ENCODE measurements around the gene DIP2C. TPM values are rescaled to one million over a fixed set of nuclear protein-coding genes. Genes with fewer than 3 reads are reported as not detected.
"Not testable (repeated sequence)": the region's sequence is repeated elsewhere in the genome, so short reads cannot be mapped to it uniquely, and the experiment has no call there.

Gene DIP2C
- total RNA-seq, 2 donors from 2014 or later, result 21.1 to 23.8 TPM

DNA sequence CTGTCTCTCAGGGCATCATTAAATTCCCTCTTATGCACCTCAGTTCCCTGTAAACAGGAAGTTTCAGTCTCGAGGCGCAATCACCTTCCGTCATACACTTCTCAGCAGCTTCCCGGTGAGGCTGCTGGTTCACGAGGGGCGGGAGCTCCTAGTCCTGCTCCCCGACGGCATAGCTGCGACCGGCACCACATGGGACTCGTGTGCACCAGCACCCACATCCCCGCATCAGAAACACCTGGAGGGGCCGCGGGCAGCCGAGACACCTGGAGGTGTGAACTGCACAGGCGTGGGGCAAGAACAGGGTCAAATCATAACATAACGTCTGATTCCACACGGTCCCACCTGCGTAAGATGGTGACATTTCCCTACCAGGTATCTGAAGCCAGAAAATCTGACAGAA, 52.7 kb downstream of the DIP2C start:
- peaks cover 3 to 29% of the 10 kb centered on the region in 2 donors for H3K4me1 ChIP-seq
- DNase-seq (ENCODE audit: low spot score), result no peak

DNA sequence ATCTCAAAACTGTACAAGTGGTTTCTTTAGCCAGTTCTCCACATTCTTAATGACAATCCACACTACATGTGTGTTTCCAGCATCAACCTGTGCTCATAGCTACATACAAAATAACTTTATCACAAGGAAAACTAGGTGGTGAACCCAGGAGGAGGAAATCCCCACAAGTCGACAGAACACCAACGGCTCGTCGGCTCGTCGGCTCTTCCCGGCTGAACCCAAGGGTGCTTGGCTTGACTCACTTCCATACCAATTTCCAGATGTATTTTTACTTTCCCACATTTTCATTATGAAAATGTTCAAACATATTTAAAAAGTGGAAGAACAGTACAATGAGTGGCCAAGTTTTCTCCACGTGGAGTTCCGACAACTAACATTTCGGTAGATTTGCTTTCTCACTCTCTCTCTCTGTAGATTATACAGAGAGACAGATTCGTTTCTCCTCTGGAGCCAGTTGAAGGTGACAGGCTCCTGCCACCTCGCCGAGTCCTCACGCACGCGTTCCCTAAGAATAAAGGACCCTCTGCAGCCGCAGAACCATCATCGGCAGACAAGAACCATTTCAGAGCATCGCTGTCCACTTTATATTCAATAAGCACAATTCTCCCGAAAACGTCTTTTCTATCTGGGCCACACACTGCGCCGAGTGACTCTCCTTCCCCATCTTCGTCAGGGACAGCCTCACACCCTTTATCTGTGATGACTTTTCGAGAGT, 53.3 kb downstream of the DIP2C start:
- no peak for DNase-seq (ENCODE audit: low spot score)
- Histone ChIP-seq H3K4me3 (no peak overlapping the region), H3K27me3 (no peaks in the 10 kb centered on the region), H3K9me3 (no peaks in the 10 kb centered on the region), H3K4me1 (peaks cover 3 to 29% of the 10 kb centered on the region in 2 donors), H3K27ac (no peak overlapping the region), H3K36me3 (no peaks in the 10 kb centered on the region)
- TF ChIP-seq CTCF (IDR thresholded peaks at IDR 0.05), result no peak

More for the DNA sequence above, 52.7 kb downstream of the DIP2C start:
- Histone ChIP-seq H3K27me3 (no peaks in the 10 kb centered on the region), H3K36me3 (no peaks in the 10 kb centered on the region), H3K27ac (peak overlapping the region in 1 of 2 donors; percentile 4), H3K4me3 (no peak overlapping the region), H3K9me3 (no peaks in the 10 kb centered on the region)
- no peak for TF ChIP-seq CTCF (IDR thresholded peaks at IDR 0.05)

- Histone ChIP-seq H3K36me3 (no peaks in the 10 kb centered on the region), H3K4me1 (peaks cover 3 to 29% of the 10 kb centered on the region in 2 donors), H3K27ac (no peak overlapping the region), H3K4me3 (no peak overlapping the region), H3K27me3 (no peaks in the 10 kb centered on the region), H3K9me3 (no peaks in the 10 kb centered on the region)
- no peak for TF ChIP-seq CTCF (IDR thresholded peaks at IDR 0.05)
- DNase-seq (ENCODE audit: low spot score), result no peak
Measured at GRCh38 chr10:635088-635861, 54.2 kb downstream of the DIP2C start.

DNA sequence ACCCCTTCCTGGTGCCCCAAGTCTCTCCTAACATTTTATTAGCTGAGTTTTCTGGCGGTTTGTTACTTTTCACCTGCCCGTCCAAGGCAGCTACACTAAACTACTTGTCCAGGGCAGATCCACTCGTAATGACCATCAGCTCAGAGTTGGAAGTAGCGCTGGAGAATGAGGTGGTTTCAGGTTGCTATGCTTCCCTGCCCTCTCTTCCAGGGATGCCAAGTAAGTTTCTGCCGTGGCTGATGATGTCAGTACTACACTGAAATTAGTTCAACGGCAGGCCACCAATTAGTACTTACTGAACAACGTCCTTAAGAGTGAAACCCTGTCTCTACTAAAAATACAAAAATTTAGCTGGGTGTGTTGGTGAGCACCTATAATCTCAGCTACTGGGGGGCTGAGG, 55.2 kb downstream of the DIP2C start:
- H3K36me3 ChIP-seq, result no peaks in the 10 kb centered on the region
- H3K27ac ChIP-seq, result peak overlapping the region; percentile 32 to 45
- peaks cover 3 to 29% of the 10 kb centered on the region in 2 donors for H3K4me1 ChIP-seq
- no peaks in the 10 kb centered on the region for H3K27me3 ChIP-seq
- no peaks in the 10 kb centered on the region for H3K9me3 ChIP-seq
- no peak for DNase-seq (ENCODE audit: low spot score)
- H3K4me3 ChIP-seq, result no peak overlapping the region
- TF ChIP-seq CTCF (IDR thresholded peaks at IDR 0.05), result no peak

DNA sequence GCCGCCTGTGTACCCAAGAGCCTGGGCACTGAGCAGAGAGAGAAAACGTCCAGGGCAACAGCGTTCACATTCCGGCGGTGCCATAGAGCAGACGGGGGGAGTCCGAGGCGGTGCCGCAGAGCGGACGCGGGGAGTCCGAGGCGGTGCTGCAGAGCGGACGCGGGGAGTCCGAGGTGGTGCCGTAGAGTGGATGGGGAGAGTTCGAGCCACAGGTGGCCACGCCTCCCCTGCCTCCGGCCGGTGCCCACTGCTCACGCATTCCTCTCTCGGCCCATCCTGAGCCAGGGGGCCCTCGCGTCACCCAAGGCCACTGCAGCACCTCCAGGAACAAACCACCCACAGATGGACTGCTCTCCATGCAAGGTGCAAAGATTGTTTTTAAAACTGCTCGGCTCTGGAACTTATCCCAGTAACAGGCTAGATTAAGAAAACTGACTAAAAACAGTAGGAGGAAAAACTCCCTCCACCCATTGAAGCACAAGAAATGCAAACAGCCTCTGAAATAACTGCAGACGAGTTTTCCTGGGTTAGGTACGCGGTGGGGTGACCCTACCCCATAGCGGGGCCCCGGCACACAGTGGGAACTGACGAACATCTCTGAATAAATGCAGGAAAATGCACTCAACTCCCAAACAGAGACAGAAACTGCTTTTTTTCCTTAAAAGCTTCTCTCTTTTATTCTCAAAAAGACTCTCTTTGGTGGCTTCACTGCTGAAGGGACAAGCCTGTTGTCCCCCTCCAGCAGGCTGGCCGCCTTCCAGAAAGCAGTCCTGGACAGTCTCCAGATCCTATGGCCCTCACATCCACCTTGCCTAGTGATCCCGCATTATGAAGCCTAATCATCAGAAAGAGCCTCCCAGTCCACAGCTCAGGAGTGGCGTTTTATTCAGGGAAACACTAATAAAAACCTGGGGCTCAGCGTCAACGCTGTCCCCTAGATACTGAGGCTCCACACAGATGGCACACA, 55.9 kb downstream of the DIP2C start:
- no peaks in the 10 kb centered on the region for H3K9me3 ChIP-seq
- peak overlapping the region; percentile 32 to 45 for H3K27ac ChIP-seq
- no peak for TF ChIP-seq CTCF (IDR thresholded peaks at IDR 0.05)
- no peaks in the 10 kb centered on the region for H3K27me3 ChIP-seq
- peaks cover 3 to 29% of the 10 kb centered on the region in 2 donors for H3K4me1 ChIP-seq
- H3K4me3 ChIP-seq, result no peak overlapping the region
- no peak for DNase-seq (ENCODE audit: low spot score)
- no peaks in the 10 kb centered on the region for H3K36me3 ChIP-seq

- not testable (repeated sequence) for H3K9me3 ChIP-seq; H3K4me3 ChIP-seq; DNase-seq (ENCODE audit: low spot score); H3K27ac ChIP-seq; H3K36me3 ChIP-seq; H3K27me3 ChIP-seq
- peaks cover 3 to 27% of the 10 kb centered on the region in 2 donors for H3K4me1 ChIP-seq
Measured at GRCh38 chr10:632807-633177, 56.7 kb downstream of the DIP2C start.

- H3K27me3 ChIP-seq; H3K36me3 ChIP-seq; DNase-seq (ENCODE audit: low spot score); H3K4me3 ChIP-seq; H3K9me3 ChIP-seq; H3K27ac ChIP-seq: not testable (repeated sequence)
- peaks cover 3 to 22% of the 10 kb centered on the region in 2 donors for H3K4me1 ChIP-seq
Measured at GRCh38 chr10:632155-632806, 57.2 kb downstream of the DIP2C start.
